HG03159 (cell line): ENCODE data around the gene LOXHD1.

Source experiments
- ATAC-seq: cut with Tn5 transposase; IDR thresholded peaks from one replicate; pipeline ENCODE4 v1.9.1; 2021; ENCODE audit warnings: mild to moderate bottlenecking, moderate library complexity; ENCODE audit not compliant: unreplicated experiment

The LOXHD1 gene

DNA sequence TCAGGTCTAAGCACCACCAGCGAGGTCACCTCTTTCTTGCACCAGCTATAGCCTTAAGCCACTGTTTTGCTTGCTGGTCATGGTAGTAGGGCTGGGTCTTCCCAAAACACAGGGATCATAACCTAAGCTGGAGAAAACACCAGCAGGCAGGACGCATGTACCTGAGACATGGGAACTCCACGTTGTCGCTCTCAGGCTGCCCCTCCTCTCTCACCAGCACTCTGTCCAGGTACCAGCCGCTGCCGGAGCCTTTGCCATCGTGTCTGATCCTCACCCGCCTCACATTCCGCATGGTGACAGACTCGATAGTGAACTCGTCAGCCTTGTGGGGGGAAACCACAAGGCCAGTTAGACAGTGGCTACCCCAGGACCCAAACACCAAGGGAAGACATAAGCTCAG lies 79.5 kb downstream of the LOXHD1 start:
- ATAC-seq = no peak

DNA sequence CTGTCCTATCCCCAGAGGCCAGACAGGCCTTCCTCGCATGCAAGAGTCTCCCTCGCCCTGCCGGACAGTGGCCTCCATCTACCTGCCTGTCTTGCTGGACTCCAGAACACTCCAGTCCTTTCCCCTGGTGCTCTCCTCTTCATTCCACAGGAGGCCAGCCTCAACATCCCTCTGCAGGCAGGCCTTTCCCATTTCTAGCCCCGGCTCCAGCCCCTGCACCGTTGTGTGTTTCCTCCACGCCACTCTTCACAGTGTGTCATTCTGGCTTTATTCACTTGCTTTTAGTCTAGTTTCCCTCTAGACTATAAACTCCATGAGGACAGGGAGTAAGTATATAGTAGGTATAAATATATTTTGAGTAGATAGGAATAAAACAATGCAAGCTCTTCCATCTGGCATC lies 81.2 kb downstream of the LOXHD1 start:
- no peak for ATAC-seq

DNA sequence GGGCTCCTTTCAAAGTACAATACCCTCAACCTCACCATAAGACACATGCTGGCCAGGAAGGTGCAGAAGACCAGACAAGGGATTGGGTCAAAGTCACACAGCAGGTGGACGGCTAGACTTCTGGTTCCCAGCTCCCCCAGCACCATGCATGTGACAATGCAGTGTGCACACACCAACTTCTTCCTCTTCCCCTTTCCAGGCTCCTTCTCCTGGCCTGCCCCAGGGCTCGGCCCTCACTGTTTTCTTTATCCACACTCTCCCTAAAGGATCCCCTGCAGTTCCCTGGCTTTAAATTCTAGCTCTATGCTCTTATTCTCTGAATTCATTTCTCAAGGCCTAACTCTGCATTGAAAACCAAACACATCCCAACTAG lies 82.3 kb downstream of the LOXHD1 start:
- no peak for ATAC-seq

DNA sequence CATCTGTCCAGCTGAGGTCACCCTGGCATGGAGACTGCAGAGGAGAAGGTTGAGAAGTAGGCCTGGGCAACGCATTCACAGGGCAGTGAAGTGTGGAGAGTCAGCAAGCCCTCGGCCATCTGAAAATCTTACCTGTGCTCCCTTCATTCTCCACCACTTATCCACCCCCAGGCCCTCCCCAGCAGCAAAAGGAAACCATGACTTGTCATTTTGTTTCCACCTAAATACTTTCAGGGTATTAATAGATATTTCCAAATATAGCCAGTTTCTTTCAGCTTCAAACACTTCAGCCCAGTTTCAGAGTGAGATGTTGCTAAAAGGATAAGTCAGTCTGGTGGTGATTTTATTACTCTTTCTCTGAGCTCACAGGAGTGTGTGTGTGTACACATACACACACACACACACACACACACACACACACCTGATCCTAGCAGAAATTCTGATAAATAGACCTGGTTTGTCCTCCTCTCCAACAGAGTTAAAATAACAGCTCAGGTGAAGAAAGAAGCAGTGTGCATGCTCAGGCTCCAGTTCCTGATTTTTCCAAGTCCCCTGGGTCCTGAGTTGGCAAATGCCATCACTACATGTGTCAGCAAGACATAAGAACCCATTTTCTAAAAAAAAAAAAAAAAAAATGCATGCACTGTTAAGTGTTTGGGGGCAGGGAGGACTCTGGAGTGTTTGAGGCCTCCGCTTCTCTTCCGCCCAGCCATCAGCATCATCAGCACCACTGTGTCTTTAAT lies 82.8 kb downstream of the LOXHD1 start:
- no peak for ATAC-seq

DNA sequence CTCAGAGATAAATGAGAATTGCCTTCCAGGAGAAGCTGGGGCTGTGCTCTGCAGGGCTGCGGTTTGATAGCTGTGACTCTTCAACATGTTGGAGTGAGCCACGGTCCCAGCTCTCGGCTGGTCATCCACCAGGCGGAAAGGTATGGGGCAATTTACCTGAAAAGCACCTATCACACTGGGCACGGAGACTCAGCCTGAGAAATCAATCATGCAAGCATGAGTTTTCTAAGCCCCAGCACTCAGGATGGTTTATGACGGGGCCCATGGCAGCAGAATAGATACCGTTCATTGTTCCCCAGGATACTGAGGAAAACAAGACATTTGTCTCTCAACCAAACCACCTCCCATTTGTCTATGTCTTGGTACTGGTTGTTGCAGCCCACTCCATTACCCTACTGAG lies 83.9 kb downstream of the LOXHD1 start:
- no peak for ATAC-seq

DNA sequence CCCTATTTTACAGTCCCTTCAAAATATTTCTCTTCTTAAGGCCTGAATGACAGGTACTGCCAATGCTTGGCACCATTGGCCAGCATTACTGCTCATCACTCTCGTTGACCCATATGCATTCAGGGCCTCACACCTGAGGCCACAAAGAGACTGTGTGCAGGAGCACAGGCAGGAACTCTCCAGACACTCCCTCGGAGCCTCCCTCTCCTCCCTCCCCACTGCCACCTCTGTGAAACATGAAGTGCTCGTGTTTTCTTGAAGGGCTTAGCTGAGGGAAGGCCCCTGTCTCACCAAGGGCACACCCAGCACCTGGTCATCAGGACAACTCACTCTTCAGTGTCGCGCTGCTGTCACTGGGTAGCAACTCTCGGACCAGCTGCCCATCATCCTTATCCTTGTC lies 85.3 kb downstream of the LOXHD1 start:
- no peak for ATAC-seq

DNA sequence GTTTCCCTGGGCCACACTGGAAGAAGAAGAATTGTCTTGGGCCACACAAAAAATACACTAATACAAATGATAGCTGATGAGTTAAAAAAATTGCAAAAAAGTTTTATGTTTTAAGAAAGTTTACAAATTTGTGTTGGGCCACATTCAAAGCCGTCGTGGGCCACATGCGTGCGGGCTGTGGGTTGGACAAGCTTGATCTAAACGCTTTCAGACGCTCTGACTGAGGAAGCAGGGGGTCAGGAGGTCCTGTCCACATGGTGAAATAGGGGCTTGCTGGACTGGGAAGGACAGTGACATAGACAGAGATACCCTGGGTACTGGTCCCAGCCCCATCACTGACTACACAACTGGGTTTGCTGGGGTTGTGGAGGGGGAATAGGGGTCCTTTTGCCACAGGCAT lies 86.4 kb downstream of the LOXHD1 start:
- ATAC-seq = no peak

DNA sequence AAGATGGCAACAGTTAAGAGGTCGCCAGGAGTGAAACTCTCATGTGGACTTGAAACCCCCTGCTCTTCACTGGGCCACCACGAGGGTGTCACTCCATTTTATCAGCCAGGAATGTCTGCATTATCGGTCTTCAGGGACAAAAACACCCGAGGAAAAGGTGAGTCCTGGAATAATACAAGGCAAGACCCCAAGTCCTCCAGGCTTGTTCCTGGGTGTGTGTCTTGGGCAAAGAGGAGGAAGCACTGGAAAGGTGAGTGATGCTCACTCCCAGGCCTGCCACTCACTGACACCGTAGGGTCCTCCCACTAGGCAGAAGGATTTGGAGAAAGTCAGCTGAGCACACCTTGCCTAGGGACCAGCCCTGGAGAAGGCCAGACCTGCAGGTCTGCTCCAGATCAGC lies 86.9 kb downstream of the LOXHD1 start:
- no peak for ATAC-seq

DNA sequence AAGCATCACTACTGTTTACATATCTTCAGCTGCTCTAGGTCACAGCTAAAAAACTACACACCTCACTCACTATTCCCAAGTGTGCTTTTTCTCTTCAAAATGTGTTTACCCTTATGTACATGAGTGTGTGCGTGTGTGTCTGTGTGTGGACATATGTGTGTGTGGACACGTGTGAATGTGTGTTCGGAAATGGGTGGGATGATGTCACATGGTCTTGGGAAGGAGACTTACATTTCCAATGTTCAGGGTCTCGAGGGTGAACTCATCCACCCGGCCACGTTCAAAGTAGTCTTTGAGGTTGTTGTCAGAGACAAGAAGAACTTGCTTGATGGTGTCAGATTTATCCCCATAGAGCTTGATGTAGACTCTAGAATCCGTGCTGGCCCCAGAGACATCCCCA lies 87.8 kb downstream of the LOXHD1 start:
- no peak for ATAC-seq

DNA sequence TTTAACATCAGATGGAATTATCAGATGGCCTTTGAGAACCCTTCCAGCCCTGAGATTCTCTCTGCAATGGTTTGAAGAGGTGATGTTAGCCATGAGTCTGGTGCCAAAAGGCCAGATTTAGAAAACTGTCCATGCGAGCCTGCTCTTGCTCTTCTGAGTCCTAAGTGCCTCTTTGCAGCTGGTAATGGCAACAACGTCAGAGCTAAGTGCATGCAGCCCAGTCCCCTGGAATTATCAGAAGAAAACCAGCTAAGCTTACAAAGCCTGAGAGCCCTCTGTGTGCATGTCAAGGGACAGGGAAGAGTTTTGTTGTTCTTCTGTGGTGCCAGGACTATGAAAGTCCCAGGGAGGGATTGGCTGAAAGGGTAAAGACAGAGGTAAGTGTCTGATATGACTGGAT lies 89.8 kb downstream of the LOXHD1 start:
- ATAC-seq = no peak

DNA sequence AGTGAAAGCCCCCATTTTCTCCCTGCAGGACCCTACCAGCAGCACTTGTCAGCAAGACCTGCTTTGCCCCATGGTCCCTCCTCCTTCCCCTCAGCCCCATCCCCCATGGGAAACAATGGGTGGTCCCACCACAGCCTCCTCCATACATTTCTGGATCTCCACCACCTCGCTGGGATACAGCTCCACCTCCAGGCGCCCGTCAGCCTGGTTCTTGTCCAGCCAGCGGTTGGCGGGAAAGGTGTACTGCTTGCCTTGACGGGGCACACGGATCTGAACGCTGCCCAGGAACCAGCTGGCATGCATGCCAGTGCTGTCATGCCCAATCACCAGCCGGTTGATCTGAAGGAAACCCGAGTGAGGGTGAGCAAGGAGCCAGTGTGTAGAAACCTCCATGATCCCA lies 90.9 kb downstream of the LOXHD1 start:
- no peak for ATAC-seq

DNA sequence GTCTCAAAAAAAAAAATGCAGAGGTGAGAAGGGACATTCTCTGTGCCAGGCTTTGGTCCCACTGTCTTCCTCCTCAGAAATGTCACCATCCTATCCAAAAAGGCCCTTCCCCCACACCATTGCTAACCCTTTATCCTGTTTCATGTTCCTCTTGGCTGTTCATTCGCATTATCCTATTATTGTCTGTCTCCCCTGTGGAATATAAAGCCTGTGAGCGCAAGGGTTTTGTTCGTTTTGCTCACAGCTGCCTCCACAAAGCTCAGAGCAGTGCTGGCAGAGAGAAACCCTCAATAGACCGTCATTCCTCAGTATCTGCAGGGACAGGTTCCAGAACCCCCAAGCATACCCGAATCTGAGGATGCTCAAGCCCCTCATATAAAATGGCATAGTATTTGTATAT lies 91.8 kb downstream of the LOXHD1 start:
- no peak for ATAC-seq

DNA sequence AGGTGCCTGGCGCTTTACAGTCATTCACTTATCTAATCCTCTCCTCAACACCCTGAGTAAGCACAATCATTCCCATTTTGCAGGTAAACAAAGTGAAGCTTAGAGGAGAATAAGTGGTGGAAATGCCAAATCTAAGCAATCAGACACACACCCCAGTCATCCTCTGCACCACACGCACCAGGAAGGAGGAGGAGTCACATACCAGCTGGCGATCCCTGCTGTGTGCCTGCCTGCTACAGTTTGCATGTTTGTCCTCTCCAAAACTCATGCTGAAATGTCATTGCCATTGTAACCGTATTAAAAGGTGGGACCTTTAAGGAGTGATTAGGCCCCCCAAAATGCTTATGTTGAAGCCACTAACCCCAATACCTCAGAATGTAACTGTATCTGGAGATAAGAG lies 93.7 kb downstream of the LOXHD1 start:
- no peak for ATAC-seq

DNA sequence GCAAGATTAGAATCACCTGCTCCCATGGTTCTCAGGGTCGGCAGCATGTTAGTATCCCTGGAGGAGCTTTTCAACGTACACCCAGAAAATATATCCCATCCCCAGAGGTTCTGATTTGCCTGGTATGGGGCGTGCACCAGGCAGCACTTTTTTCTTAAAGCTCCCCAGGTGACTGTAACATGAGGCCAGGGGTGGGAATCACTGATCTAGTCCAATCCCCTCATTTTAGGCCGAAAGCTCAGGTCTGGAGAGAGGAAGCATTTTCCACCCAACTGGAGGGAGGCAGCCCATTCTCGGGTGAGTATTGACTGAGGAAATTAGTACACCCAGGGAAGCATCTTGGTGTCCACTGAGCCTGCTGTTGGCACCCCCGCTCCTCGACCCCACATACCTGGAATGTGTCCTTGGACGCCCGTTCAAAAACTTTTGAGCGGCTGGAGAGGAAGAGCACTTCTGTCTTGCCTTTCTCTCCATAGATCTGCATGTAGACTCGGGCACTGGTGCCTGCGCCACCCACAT lies 94.3 kb downstream of the LOXHD1 start:
- no peak for ATAC-seq

DNA sequence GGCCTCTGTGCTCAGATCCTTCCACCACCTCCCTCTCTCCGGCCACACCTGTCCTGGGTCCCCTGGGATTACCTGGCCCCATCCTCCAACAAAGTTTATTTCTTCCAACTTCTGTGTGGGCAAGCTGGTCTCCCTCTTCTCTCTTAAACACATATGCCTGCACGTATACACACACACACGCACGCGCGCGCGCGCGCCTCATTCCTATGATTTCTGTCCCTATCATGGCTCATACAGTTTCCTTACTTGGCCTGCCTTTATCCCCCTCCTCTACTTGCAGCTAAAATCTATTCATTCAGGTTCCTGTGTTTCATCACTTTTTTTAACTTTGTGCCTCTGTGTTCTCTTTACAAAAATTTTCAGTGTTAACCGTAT lies 96.4 kb downstream of the LOXHD1 start:
- ATAC-seq = no peak

DNA sequence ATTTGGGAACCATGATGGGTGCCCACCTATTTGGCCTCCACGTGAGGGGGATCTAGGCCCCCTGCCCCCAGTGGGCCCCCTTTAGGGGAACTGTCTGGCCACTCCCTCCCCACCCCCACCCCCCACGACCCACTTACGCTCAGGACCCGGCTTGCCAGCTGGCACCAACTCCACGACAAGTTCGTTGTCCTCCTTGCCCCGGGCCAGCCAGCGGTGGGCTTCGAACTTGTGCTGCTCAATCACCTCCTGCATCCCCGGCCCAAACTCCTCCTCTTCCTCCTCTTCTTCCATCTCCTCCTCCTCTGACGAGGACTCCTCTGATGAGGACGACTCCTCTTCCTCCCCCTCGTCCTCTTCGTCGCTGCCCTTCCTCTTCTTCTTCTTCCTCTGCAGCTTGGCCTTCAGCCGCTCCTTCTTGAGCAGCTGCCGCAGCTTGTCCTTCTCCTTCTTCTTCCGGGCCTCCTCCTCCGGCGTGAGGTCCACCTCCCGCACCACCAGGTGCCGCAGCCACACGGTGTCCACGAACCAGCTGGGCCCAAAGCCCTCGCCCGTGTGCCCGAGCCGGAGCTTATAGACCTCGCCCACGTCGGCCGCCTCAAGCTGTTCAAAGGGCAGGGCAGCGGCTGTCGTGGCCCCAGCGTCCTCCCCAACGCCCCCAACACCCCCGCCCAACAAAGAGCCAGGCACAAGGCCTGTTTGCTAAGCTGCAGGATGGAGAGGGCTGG lies 96.9 kb downstream of the LOXHD1 start:
- ATAC-seq = no peak

DNA sequence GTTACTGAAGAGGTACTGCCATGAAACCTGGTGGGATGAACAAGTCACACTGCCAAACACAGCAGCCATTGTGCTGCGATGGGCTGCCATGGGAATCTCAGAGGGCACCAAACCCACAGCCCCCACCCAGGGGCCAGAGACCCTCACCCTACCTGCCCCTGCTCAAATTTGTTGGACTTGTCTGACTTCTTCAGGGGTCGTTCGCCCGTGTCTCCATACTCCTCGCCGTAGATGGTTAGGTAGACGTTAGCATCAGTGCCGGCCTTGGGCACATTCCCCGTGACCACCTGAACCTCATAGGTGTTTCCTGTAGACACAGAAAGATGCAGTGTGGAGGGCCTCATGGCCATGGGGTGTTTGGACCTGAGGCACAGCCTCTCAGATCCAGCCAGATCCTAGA lies 97.7 kb downstream of the LOXHD1 start:
- ATAC-seq = no peak

DNA sequence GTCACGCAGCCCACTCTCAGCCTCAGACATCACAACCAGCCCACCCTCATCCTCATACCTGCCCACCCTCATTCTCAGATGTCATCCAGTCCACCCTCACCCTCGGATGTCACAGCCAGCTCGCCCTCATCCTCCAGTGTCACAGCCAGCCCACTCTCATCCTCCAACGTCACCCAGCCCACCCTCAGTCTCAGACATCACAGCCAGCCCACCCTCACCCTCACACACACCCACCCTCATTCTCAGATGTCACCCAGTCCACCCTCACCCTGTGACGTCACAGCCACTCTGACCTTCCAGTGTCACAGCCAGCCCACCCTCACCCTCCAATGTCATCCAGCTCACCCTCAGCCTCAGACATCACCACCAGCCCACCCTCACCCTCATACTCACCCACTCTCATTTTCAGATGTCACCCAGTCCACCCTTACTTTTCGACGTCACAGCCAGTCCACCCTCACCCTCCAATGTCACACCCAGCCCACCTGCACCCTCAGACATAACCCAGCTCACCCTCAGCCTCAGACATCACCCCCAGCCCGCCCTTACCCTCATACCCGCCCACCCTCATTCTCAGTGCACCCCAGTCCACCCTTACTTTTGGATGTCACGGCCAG lies 100.3 kb downstream of the LOXHD1 start:
- no peak for ATAC-seq

DNA sequence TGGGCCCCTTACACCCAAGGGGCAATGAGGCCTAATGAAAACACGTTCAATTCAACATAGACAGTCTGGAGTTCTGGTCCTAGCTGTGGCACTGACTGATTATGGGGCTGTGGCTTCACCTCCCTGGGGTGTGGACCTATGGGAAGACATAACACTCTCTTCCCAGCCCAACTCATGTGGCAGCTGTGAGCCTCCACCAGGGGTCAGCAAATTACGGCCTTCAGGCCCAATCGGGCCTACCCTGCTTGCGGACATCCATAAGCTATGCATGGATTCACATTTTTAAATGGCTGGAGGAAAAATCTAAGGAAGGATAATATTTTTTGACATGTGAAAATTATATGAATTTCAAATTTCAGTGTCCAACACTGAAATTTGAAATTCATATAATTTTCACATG lies 101.3 kb downstream of the LOXHD1 start:
- no peak for ATAC-seq

DNA sequence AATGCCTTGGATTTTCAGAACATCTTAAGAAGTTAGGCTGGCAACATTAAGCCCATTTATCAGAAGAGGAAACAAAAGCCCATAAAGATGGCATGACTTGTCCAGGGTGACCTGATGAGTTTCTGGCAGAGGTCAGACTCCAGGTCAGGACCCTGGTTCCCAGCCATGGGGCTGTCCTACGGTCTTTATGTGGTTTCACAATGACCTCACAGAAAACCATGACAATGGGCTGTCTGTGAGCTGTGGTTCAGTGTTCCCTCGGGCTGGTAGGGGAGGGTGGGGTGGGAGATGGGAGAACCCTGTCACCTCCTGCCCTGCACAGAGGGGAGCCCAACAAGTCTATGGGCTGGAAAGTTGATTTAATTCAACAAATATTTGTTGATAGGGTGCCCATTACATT lies 101.8 kb downstream of the LOXHD1 start:
- ATAC-seq = no peak

DNA sequence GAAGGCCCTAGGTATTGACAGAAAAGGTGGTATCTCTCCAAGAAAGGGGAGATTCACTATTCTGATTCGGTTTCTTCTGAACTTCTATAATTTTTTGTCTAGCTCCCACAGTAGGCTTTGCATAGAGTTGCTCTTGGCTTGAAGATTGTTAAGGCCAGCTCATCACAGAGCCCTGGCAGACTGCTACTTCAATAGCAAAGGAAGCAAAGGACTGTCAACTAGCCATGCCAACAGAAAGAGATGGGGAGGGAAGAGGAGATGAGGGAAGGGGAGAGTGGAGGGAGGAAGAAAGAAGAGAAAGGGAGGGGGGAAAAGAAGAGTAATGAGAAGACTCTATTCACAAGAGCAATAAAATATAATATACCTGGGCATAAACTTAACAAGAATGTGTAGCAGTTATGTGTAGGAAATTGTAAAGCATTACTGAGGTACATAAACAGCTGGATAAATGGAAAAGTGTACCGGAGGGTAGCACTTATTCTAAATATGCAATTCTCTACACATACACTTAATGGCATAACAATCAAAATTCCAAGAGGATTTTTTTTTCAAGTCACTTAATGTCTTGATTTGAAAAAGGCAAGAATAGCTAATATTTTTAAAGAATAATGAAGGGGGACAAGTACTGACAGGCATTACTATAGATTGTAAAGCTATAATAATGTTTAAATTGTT lies 102.5 kb downstream of the LOXHD1 start:
- no peak for ATAC-seq

DNA sequence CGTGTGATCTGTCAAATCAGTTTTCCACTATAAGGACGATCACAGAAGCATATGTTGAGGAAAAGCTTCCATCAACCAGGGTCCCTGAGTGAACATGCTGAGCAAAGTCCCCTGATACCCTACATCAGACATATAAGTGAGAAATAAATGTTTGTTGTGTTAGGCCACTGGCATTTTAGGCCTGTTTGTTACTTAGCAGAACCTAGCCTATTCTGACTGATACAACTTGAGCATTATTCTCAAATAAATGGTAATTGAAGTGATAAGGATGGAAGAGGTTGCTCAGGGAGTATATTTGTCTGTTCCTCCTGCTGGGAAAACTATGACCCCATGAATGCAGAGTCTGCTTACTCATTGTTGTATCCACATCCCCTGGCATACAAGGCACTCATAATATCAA lies 106.4 kb downstream of the LOXHD1 start:
- no peak for ATAC-seq
